NCI-H526 (cell line): ENCODE measurements around the gene LEKR1.
"Not testable (repeated sequence)": the region's sequence is repeated elsewhere in the genome, so short reads cannot be mapped to it uniquely, and the experiment has no call there.

Experiments
- DNase-seq, 2 experiments: peaks; one replicate each; lab custom pipeline; 2025; lab: John Stamatoyannopoulos, UW

LEKR1 gene

DNA sequence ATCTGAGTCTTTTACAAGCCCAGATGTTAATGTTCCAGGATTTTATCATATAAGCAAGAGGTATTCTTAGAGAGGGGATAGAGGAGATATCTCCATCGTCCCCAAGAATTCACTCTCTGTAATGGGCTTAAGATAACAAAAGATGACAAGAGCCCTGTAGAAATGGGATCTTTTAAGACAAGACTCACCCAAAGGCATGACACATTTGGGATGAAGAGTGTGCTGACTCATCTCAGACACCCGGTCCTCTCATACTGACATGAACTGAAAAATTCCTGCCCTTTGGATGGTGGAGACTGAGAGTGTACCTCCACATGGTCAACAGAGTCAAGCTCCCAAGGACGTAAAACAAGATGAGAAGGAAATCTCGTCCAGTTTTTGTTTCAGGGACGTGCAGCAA, 11.0 kb downstream of the LEKR1 start:
- no peak for DNase-seq

- no peak for DNase-seq
Observed at GRCh38 chr3:156838035-156838434, 11.9 kb downstream of the LEKR1 start.

GRCh38 chr3:156840826-156841689, 14.9 kb downstream of the LEKR1 start:
- no peak for DNase-seq

DNA sequence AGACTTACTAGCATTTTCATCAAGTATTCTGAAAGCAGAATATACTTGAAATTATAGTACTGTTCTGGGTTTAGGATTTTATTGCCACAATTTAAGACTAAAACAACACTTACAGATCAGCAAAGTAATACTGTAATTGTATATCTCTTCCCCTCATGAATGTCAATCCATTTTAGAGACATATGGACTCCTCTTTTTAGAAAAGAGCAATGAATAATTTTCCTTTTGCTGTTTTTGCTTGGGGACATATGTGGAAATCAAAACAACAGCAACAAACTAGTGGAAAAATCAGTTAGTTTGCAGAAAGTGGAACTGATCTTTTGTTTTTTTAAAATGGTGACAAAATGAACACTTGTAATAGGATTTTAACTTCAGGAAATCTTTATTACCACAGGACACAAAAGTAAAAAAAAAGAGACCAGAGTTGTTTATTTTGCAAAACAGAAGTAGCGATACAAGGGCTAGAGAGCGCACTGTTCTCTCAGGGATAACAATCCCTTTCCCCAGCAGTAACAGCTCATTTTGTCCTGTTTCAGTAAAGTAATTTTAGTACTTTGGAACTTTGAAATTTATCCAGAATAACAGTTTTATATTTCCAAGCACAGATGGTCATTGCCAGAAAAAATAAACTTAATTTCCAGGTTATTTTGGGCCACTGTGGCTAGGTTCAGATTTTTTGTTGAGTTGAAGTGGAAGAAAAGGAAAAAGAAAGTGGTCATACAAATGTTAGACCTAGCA, 17.1 kb downstream of the LEKR1 start:
- no peak for DNase-seq

GRCh38 chr3:156847752-156848448, 21.7 kb downstream of the LEKR1 start:
- DNase-seq: no peak

DNA sequence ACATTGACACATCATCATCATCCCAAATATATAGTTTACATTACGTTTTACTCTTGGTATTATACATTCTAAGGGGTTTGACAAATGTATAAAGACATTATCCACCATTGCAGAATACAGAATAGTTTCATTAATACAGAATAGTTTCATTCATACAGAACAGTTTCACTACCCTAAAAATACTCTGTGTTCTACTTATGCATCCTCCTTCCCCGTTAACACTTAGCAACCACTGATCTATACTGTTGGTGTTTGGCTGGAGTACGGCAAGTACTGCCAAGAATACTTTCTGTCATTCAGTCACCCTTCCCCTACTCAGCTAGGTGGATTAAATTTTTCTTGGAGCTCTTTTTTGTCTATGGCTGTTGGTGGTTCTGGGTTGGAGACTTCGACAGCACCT, 33.4 kb downstream of the LEKR1 start:
- no peak for DNase-seq

GRCh38 chr3:156860873-156861272, 34.7 kb downstream of the LEKR1 start:
- no peak for DNase-seq

GRCh38 chr3:156862338-156862737, 36.2 kb downstream of the LEKR1 start:
- no peak for DNase-seq

DNA sequence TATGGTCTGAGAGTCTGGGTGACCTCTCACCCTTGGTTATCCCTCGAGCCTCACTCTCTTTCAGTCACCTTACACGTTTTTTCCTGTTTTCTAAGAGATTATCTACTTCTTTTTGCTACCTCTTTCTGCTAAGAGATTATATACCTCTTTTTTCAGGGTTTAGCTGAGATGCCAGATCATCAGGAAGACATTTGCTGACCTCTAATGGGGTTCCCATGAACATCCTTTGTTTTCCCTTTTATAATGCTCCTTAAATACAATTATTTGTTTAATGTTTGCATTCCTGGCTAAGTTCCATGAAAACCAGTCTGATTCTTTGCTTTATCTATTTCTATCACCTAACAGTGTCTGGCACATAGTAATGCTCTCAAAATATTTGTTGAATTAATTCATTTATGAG, 39.6 kb downstream of the LEKR1 start:
- DNase-seq: no peak

GRCh38 chr3:156867174-156867573, 41.0 kb downstream of the LEKR1 start:
- DNase-seq: no peak

GRCh38 chr3:156867920-156868319, 41.8 kb downstream of the LEKR1 start:
- no peak for DNase-seq

DNA sequence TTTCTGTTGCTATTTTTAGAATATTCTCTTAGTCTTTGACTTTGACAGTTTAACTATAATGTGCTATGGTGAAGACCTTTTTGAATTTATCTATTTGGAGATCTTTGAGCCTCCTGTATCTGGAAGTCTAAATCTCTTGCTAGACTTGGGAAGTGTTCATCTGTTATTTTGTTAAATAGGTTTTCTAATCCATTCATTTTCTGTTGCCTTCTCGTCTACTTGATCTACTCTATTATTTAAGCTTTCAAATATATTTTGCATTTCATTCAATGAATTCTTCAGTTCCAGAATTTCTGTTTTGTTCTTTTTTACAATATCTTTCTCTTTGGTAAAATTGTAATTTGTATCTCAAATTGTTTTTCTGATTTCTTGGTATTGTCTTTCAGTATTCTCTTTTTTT, 47.8 kb downstream of the LEKR1 start:
- no peak for DNase-seq

- DNase-seq: not testable (repeated sequence)
Observed at GRCh38 chr3:156879491-156879890, 53.3 kb downstream of the LEKR1 start.

- no peak for DNase-seq
Observed at GRCh38 chr3:156885761-156886160, 59.6 kb downstream of the LEKR1 start.

- DNase-seq: no peak
Observed at GRCh38 chr3:156888176-156888575, 62.0 kb downstream of the LEKR1 start.

DNA sequence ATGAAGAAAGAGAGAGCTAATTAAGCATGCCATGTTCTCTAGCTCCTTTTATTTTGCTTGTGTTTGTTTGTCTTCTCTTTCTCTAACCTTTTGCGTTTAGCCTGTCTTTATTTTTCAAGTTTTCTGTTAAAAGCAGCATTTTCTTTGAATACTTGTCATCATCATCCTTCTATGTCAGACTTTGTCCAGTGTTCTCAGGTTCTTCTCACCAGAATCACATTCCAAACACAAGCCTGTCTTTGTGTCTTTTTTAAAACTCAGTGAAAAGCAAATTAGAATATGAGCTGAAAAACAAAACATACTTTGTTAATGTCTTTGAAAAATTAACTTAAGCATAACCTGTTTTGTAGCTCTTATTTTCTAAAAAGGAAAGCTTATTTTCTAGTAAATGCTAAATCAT, 62.4 kb downstream of the LEKR1 start:
- no peak for DNase-seq

- DNase-seq: no peak
Observed at GRCh38 chr3:156892701-156893100, 66.5 kb downstream of the LEKR1 start.

DNA sequence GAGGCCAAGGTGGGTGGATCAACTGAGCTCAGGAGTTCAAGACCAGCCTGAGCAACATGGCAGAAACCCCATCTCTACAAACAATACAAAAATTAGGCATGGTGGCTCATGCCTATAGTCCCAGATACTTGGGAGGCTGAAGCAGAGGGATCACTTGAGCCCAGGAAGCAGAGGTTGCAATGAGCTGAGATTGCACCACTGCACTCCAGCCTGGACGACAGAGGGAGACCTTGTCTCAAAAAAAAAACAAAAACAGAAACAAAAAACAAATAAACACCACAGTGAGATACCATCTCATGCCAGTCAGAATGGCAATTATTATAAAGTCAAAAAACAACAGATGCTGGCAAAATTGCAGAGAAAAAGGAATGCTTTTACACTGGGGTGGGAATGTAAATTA, 69.2 kb downstream of the LEKR1 start:
- not testable (repeated sequence) for DNase-seq

GRCh38 chr3:156897851-156898250, 71.7 kb downstream of the LEKR1 start:
- not testable (repeated sequence) for DNase-seq

GRCh38 chr3:156898296-156898880, 72.2 kb downstream of the LEKR1 start:
- DNase-seq: no peak

DNA sequence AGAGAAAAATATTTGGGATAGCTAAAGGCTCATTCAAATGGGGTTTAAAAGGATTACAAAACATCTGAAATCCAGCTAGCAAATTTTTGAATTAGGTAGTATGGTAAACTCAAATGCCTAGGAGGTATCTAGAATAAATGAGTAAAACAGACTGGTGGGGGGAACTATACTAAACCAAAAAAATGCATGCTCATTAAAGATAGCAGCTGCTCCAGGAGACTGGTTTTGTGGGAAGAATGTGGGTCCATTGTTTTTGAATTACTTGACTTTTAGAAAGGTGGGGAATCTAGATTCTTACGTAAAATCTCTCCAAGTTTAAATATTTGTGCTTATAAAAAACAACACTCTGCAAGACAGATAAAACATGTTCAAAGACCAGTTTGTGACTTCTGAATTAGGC, 73.8 kb downstream of the LEKR1 start:
- no peak for DNase-seq

DNA sequence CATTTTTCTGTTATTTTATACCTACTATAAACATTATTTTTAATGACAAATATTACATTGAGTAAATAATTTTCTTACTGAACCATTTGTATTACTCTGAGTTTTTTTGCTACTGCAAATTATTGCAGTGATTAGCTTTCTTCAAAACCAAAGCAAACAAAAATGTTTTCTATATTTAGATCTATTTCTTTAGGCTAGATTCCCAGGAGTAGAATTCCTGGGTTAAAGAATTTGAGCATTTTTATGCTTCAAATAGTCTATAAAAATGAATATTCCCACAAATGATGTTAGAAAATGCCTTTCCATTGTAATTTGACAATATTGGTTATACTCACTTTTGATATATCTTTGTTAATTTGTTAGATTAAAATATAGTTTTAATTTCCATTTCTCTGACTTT, 76.8 kb downstream of the LEKR1 start:
- no peak for DNase-seq
